Large intestine (tissue), 3 donors: Measurements from ENCODE around the gene TTC21A. TPM values are rescaled to one million over a fixed set of nuclear protein-coding genes. Genes with fewer than 3 reads are reported as not detected.

ENCODE experiments used
- DNase-seq, 2 donors: peaks; one replicate each; pipeline versions ENCODE4 v3.0.0 to v3.0.0-alpha.2; 2013
- H3K27ac ChIP-seq: one replicate; pipeline ENCODE4 v1.5.1; 2013; ENCODE audit warnings: low read length
- H3K27me3 ChIP-seq: 2 replicates; pipeline ENCODE4 v1.6.1; 2013; ENCODE audit warnings: low read length; ENCODE audit not compliant: control insufficient read depth, insufficient read depth
- H3K36me3 ChIP-seq: 2 replicates; pipeline ENCODE4 v1.6.1; 2013; ENCODE audit warnings: low read length; ENCODE audit not compliant: control insufficient read depth, insufficient read depth
- H3K4me1 ChIP-seq: one replicate; pipeline ENCODE4 v1.6.1; 2013; ENCODE audit warnings: low read length; ENCODE audit not compliant: control insufficient read depth, insufficient read depth
- H3K4me3 ChIP-seq: one replicate; pipeline ENCODE4 v1.5.1; 2013; ENCODE audit warnings: low read length
- H3K9me3 ChIP-seq: one replicate; pipeline ENCODE4 v1.6.1; 2013; ENCODE audit warnings: mild to moderate bottlenecking, low read depth, low read length, moderate library complexity; ENCODE audit not compliant: control insufficient read depth
- WGBS: methylation state at CpG from one replicate; pipeline ENCODE4 v1.1.5; 2013; ENCODE audit warnings: low lambda C conversion rate; ENCODE audit not compliant: insufficient coverage; 5-methylcytosine and 5-hydroxymethylcytosine counted together
- polyA plus RNA-seq: library from polyadenylated mRNA; unstranded; fragments of 120-200 nt; gene quantifications from one replicate; pipeline ENCODE4 v1.2.1, GENCODE V29; 2013

TTC21A gene
- polyA plus RNA-seq, 1 donor, result 5.8 TPM

DNA sequence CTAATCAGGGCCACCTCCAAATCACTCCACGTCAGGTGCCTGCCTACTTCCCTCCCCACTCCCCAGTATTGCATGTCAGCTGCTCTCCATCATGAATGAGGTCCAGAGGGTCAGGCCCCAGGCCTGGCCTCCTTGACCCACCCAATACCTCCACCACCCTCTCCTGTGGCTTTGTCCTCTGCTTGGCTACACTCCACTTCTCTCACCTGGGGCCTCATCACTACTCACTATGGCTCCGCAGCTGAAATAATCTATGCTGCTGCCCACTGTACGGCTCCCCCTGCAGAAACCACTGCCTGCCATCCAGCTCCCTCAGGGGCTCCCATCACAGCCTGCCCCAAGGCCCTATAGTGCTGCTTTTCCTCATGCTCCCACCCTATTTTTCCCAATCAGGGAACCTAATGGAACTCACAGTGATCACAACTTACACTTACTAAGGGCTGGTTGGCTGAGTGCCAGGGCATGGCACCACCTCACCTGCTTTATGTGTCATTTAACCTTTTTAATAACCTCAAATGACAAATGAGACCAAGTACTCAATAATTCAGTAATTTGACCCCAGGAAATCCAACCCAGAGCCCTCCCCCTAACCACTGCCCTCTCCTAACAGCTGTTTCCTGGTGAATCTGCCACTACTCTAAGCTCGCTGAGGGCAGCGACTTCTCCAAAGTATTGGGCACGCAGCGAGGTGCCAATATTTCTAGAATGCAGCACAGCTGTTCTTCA is 2.4 kb upstream of the TTC21A start:
- no peak overlapping the region for H3K27ac ChIP-seq
- H3K36me3 ChIP-seq, result peaks cover 17% of the 10 kb centered on the region
- H3K4me1 ChIP-seq, result peaks cover 13% of the 10 kb centered on the region
- no peaks in the 10 kb centered on the region for H3K27me3 ChIP-seq
- H3K4me3 ChIP-seq, result no peak overlapping the region
- DNase-seq, result no peak
- no CpG with 5 or more reads among the region's 7 CpGs for WGBS
- H3K9me3 ChIP-seq, result no peaks in the 10 kb centered on the region

DNA sequence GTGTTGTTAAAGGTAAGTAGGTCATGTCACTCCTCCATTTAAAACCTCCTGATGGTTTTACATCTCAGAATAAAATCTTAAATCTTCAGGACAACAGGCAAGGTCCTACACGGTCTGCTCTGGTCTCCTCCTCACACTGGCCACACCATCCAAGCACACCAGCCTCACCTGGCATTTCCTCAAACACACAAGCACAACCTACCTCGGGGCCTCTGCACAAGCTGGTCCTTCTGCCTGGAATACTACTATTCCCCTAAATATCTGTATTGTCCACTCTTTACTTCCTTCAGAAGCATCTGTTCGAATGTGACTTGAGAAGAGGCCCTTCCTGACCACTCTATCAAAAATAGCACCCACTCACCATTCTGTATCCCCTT is 1.8 kb upstream of the TTC21A start:
- DNase-seq, result no peak
- Histone ChIP-seq H3K27me3 (no peaks in the 10 kb centered on the region), H3K4me1 (peaks cover 13% of the 10 kb centered on the region), H3K9me3 (no peaks in the 10 kb centered on the region), H3K4me3 (no peak overlapping the region), H3K27ac (no peak overlapping the region), H3K36me3 (peaks cover 15% of the 10 kb centered on the region)
- 88% methylated on average over 1 of the region's 3 CpGs for WGBS

DNA sequence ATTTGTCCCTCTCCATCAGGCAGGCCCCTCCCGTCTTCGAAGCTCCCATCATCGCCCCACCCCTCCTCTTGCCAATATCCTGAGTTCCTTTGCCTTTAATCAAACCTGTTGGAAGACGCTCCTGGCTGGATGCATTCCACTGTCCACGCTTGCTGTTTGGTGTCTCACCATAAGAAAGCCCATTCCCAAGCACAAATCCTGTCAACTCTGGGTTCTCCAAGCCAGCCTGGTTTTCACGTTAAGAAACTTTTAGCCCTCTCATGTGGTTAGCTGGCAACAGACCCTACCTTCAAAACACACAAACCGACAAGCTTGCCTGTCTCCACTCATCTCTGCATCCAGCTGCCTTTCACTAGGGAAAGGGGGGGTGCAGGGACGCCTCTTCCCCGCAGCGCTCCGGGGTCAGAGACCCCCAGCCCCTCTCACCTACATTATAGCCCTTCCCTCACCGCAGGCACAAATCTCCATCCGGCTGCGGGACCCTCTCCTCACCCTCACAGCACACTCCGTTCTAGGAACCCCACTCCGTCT is 1.1 kb upstream of the TTC21A start:
- Histone ChIP-seq H3K36me3 (peaks cover 13% of the 10 kb centered on the region), H3K27me3 (no peaks in the 10 kb centered on the region), H3K4me1 (peaks cover 13% of the 10 kb centered on the region), H3K27ac (peak overlapping the region; percentile 71), H3K4me3 (peak overlapping the region; percentile 98), H3K9me3 (no peaks in the 10 kb centered on the region)
- DNase-seq, result peak in 1 of 2 donors; percentile 22
- no CpG with 5 or more reads among the region's 16 CpGs for WGBS

DNA sequence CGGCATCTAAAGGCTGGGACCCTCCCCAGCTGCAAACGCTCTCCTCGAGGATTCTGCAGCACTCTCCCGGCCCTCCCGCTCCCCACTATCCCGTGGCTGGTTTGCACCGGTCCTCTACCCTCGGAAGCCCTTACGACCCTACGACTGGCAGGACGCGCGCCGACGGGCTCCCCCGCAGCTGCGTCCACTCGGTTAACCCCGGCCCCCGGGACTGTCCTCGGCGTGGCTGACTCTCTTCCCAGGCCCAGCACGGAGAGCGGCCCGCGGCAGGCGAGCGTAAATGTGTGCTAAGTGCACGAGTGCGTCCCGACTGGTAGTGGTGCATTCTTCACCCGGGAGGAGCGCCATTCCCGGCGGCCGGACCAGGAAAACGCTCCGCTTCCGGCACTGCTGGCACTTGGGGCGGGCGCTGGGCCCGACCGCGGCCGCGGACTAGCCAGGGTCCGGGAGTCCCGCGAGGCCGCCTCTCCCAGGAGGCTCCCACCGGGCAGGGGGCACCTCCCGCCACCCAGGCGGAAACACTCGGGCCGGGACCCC is 561 bp upstream of the TTC21A start:
- Histone ChIP-seq H3K4me3 (peak overlapping the region; percentile 98), H3K27ac (peak overlapping the region; percentile 71), H3K27me3 (no peaks in the 10 kb centered on the region), H3K4me1 (peaks cover 13% of the 10 kb centered on the region), H3K36me3 (peaks cover 13% of the 10 kb centered on the region), H3K9me3 (no peaks in the 10 kb centered on the region)
- peak in 1 of 2 donors; percentile 73 for DNase-seq
- no CpG with 5 or more reads among the region's 55 CpGs for WGBS

DNA sequence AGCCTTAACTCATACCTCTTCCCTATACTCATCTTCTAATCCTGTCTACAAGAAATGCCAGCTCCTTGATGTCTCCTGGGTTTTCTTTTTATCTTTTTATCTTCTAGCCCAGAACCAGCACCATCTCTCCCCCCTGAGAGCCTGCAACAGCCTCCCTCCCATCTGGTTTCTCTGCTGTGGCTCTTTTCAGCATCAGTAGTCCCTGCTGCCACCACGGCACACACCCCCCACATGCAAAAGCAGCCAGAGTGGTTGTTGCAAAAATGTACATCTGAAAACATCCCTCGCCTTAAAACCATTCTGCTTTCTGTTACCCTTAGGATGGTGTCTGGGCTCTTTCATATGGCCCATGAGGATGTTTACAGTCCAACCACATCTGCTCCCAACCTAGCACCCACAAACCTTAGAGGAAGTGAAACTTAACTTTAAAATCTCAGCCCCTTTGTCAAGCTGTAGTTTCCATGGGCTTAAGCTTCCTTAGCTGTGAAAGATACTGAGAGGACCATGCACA is 775 bp downstream of the TTC21A start:
- Histone ChIP-seq H3K27me3 (no peaks in the 10 kb centered on the region), H3K27ac (no peak overlapping the region), H3K9me3 (no peaks in the 10 kb centered on the region), H3K4me1 (peaks cover 13% of the 10 kb centered on the region), H3K36me3 (peaks cover 9% of the 10 kb centered on the region), H3K4me3 (peak overlapping the region; percentile 98)
- WGBS, result no CpG with 5 or more reads among the region's 2 CpGs
- DNase-seq, result no peak

DNA sequence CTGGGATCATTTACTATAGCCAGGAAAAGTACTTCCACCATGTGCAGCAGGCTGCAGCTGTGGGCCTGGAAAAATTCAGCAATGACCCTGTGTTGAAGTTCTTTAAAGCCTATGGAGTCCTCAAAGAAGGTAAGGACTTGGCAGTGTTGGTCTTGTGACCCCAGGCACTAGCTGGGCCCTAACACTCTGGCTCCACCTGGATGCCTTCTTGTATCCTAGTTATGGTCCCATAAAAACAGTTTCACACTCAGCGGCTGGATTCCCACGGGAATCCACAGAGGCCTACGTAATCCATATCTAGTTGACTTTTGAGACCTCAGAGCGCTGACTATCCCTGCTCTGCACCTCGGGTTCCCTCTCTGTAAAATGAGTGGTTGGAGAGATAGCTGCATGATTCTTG is 1.6 kb downstream of the TTC21A start:
- Histone ChIP-seq H3K27ac (no peak overlapping the region), H3K9me3 (no peaks in the 10 kb centered on the region), H3K27me3 (no peaks in the 10 kb centered on the region), H3K36me3 (peaks cover 7% of the 10 kb centered on the region), H3K4me3 (no peak overlapping the region), H3K4me1 (peaks cover 13% of the 10 kb centered on the region)
- no CpG with 5 or more reads among the region's 5 CpGs for WGBS
- DNase-seq, result no peak

DNA sequence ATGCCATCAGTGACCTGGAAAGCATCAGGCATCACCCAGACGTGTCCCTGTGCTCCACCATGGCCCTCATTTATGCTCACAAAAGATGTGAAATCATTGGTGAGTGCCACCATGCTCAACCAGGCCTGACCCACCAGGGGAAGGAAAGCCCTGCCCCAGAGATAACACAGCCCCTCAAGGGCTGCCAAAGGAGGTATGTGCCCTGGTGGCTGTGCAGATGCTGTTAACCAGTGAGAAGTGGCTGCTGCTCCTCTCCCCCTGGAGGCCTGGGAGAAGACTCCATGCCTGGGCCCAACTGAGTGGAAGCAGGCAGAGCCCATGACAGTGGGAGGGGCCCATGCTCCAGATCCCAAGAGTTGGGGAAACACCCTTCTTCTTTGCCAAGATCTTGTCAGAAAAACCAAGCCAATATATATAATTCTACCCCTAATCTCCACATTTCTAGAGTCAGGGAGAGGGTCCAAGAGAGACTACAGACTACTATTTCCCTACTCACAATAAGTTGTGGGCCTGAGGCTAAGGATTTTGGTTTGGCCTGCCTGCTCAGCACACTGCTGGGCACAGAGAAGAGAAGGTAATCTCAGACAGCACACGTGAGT is 2.7 kb downstream of the TTC21A start:
- H3K9me3 ChIP-seq, result no peaks in the 10 kb centered on the region
- DNase-seq, result no peak
- H3K27me3 ChIP-seq, result no peaks in the 10 kb centered on the region
- WGBS, result no CpG with 5 or more reads among the region's 2 CpGs
- no peak overlapping the region for H3K27ac ChIP-seq
- H3K4me3 ChIP-seq, result no peak overlapping the region
- H3K36me3 ChIP-seq, result peaks cover 7% of the 10 kb centered on the region
- H3K4me1 ChIP-seq, result peaks cover 13% of the 10 kb centered on the region

DNA sequence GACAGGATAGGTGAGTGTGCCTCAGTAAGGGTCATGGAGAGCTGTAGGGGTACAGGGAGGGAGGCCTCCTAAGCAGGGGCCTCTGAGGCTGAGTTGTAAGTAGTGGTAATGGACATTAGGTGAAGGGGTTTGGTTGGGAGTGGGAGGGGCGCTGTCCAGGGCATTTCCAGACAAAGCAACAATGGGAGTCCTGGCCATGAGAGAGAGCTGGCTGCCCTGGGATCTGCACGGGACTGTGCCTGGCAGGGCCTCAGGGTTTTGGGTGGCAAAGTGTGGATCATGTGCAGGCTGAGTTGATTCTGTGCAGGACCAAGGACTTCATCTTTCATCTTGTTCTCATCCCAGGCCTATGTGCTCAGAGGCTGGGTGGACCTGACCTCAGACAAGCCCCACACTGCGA is 4.6 kb downstream of the TTC21A start:
- DNase-seq, result no peak
- no CpG with 5 or more reads among the region's 3 CpGs for WGBS
- no peaks in the 10 kb centered on the region for H3K9me3 ChIP-seq
- H3K4me3 ChIP-seq, result no peak overlapping the region
- no peaks in the 10 kb centered on the region for H3K27me3 ChIP-seq
- H3K27ac ChIP-seq, result no peak overlapping the region
- H3K36me3 ChIP-seq, result peaks cover 7% of the 10 kb centered on the region
- peaks cover 6% of the 10 kb centered on the region for H3K4me1 ChIP-seq

DNA sequence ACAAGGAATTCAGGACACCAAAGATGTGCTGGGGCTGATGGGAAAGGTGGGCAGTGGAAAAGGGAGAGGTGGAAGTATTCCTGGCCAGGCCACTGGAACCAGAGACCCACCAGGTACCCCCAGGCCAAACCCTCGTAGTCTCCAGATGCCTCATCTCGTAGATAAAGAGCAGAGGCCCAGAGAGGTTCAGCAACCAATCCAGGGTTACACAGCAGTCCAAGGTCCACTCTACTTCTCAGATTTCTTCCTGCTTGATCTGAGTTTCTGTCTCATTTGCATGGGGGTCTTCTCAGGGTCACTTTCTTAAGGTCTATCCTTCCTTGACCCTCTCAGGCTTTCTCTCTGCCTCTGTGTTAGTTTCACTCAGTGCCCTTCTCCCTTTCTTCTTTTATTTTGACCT is 5.1 kb downstream of the TTC21A start:
- DNase-seq, result no peak
- WGBS, result no CpG with 5 or more reads among the region's 2 CpGs
- no peak overlapping the region for H3K4me3 ChIP-seq
- peaks cover 6% of the 10 kb centered on the region for H3K4me1 ChIP-seq
- H3K36me3 ChIP-seq, result peaks cover 7% of the 10 kb centered on the region
- H3K27ac ChIP-seq, result no peak overlapping the region
- no peaks in the 10 kb centered on the region for H3K9me3 ChIP-seq
- no peaks in the 10 kb centered on the region for H3K27me3 ChIP-seq

DNA sequence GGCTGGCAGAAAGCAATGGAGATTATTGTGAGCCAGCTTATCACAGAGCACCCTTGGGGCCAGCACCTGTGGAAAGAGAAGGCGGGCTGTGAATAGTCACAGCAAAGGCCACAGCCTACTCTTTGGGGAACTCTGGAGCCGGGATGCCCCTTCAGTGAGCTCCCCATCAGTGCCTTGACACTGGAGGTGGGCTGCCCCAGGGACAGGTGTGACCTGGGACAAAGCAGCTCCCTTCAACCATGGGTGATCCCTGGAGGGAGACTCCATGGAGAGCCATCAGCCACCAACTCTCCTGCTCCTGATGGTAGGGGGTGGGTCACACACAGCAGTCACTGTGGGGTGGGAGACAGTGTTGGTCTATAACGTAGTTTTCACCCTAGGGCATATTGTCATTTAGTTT is 5.8 kb downstream of the TTC21A start:
- no peaks in the 10 kb centered on the region for H3K4me1 ChIP-seq
- no peak for DNase-seq
- H3K27ac ChIP-seq, result no peak overlapping the region
- no peaks in the 10 kb centered on the region for H3K9me3 ChIP-seq
- peaks cover 9% of the 10 kb centered on the region for H3K36me3 ChIP-seq
- H3K27me3 ChIP-seq, result no peaks in the 10 kb centered on the region
- no CpG with 5 or more reads among the region's 3 CpGs for WGBS
- H3K4me3 ChIP-seq, result no peak overlapping the region
